NT2/D1 (cell line): ENCODE data around the gene ZDHHC17.

ENCODE experiments used
- DNase-seq: peaks from one replicate; pipeline ENCODE4 v3.0.0-alpha.2; 2011; ENCODE audit warnings: low read depth, low spot score
- H3K27me3 ChIP-seq: 2 replicates; pipeline ENCODE4 v1.6.0; 2011; ENCODE audit warnings: mild to moderate bottlenecking; ENCODE audit not compliant: insufficient read length, insufficient read depth
- H3K36me3 ChIP-seq: 2 replicates; pipeline ENCODE4 v1.6.1; 2011; ENCODE audit warnings: mild to moderate bottlenecking, low read length, mixed read lengths; ENCODE audit not compliant: insufficient read depth, insufficient read length
- H3K4me1 ChIP-seq: 2 replicates; pipeline ENCODE4 v1.5.1; 2011; ENCODE audit not compliant: insufficient read depth, insufficient read length
- H3K4me3 ChIP-seq: 2 replicates; pipeline ENCODE4 v1.5.1; 2011; ENCODE audit warnings: low read depth; ENCODE audit not compliant: insufficient read length
- H3K9ac ChIP-seq: 2 replicates; pipeline ENCODE4 v1.6.0; 2011; ENCODE audit warnings: low read depth; ENCODE audit not compliant: insufficient read length
- H3K9me3 ChIP-seq: 2 replicates; pipeline ENCODE4 v1.5.1; 2011; ENCODE audit warnings: mild to moderate bottlenecking, low read length; ENCODE audit not compliant: insufficient read depth
- SUZ12 ChIP-seq: IDR thresholded peaks from 2 replicates; pipeline ENCODE4 v1.6.1; 2011; ENCODE audit not compliant: insufficient read length, insufficient read depth; ENCODE audit errors: extremely low read depth
- YY1 ChIP-seq: IDR thresholded peaks from 2 replicates; pipeline ENCODE4 v1.6.1; 2011; ENCODE audit not compliant: insufficient read length, insufficient read depth
- ZNF274 ChIP-seq: IDR thresholded peaks from 2 replicates; pipeline ENCODE4 v1.6.1; 2011; ENCODE audit warnings: mild to moderate bottlenecking, low read depth, low read length

Gene ZDHHC17

GRCh38 chr12:76763746-76764675, at the start of gene ZDHHC17:
ZDHHC17 (plus strand) TSS chr12:76764115; CDS start chr12:76764237, 122 bp downstream.
- Histone ChIP-seq H3K4me1 (no peaks in the 10 kb centered on the region), H3K9ac (peak within 1 kb of the TSS; percentile 99), H3K4me3 (peak within 1 kb of the TSS; percentile 91), H3K9me3 (no peaks in the 10 kb centered on the region), H3K36me3 (peaks cover 14% of the 10 kb centered on the region), H3K27me3 (no peaks in the 10 kb centered on the region)
- peak; percentile 84 for DNase-seq
- TF ChIP-seq SUZ12 (no peak), ZNF274 (no peak), YY1 (peak; percentile 89)

- TF ChIP-seq YY1 (no peak), ZNF274 (no peak), SUZ12 (no peak)
- no peak overlapping the region for H3K9ac ChIP-seq
- peaks cover 5% of the 10 kb centered on the region for H3K4me1 ChIP-seq
- no peaks in the 10 kb centered on the region for H3K36me3 ChIP-seq
- H3K4me3 ChIP-seq = no peak overlapping the region
- H3K9me3 ChIP-seq = no peaks in the 10 kb centered on the region
- DNase-seq = no peak
- no peaks in the 10 kb centered on the region for H3K27me3 ChIP-seq
Observed at GRCh38 chr12:76714415-76714814, 49.5 kb upstream of the ZDHHC17 start.

GRCh38 chr12:76714861-76715260, 49.1 kb upstream of the ZDHHC17 start:
- TF ChIP-seq ZNF274 (no peak), SUZ12 (no peak), YY1 (no peak)
- Histone ChIP-seq H3K4me3 (no peak overlapping the region), H3K27me3 (no peaks in the 10 kb centered on the region), H3K9me3 (no peaks in the 10 kb centered on the region), H3K9ac (no peak overlapping the region), H3K36me3 (no peaks in the 10 kb centered on the region), H3K4me1 (peaks cover 5% of the 10 kb centered on the region)
- no peak for DNase-seq

- TF ChIP-seq ZNF274 (no peak), YY1 (no peak), SUZ12 (no peak)
- no peak for DNase-seq
- Histone ChIP-seq H3K4me1 (peaks cover 5% of the 10 kb centered on the region), H3K9ac (no peak overlapping the region), H3K9me3 (no peaks in the 10 kb centered on the region), H3K4me3 (no peak overlapping the region), H3K27me3 (no peaks in the 10 kb centered on the region), H3K36me3 (no peaks in the 10 kb centered on the region)
Observed at GRCh38 chr12:76715332-76715731, 48.6 kb upstream of the ZDHHC17 start.

- no peaks in the 10 kb centered on the region for H3K27me3 ChIP-seq
- H3K9ac ChIP-seq = no peak overlapping the region
- H3K4me1 ChIP-seq = peaks cover 5% of the 10 kb centered on the region
- H3K9me3 ChIP-seq = no peaks in the 10 kb centered on the region
- DNase-seq = no peak
- TF ChIP-seq YY1 (no peak), ZNF274 (no peak), SUZ12 (no peak)
- H3K4me3 ChIP-seq = no peak overlapping the region
- H3K36me3 ChIP-seq = no peaks in the 10 kb centered on the region
Observed at GRCh38 chr12:76717314-76717713, 46.6 kb upstream of the ZDHHC17 start.

- no peaks in the 10 kb centered on the region for H3K27me3 ChIP-seq
- no peaks in the 10 kb centered on the region for H3K36me3 ChIP-seq
- H3K4me1 ChIP-seq = peaks cover 5% of the 10 kb centered on the region
- no peaks in the 10 kb centered on the region for H3K9me3 ChIP-seq
- TF ChIP-seq ZNF274 (no peak), YY1 (no peak), SUZ12 (no peak)
- no peak for DNase-seq
- H3K4me3 ChIP-seq = no peak overlapping the region
- H3K9ac ChIP-seq = no peak overlapping the region
Observed at GRCh38 chr12:76719171-76720041, 44.5 kb upstream of the ZDHHC17 start.

GRCh38 chr12:76720068-76720467, 43.8 kb upstream of the ZDHHC17 start:
- Histone ChIP-seq H3K27me3 (no peaks in the 10 kb centered on the region), H3K4me1 (peaks cover 5% of the 10 kb centered on the region), H3K4me3 (no peak overlapping the region), H3K9me3 (no peaks in the 10 kb centered on the region), H3K9ac (no peak overlapping the region), H3K36me3 (no peaks in the 10 kb centered on the region)
- TF ChIP-seq YY1 = no peak
- TF ChIP-seq ZNF274 = no peak
- no peak for TF ChIP-seq SUZ12
- DNase-seq = no peak
